Measurements from ENCODE around the gene CYP26A1. TPM values are rescaled to one million over a fixed set of nuclear protein-coding genes. Genes with fewer than 3 reads are reported as not detected.

The CYP26A1 gene
- total RNA-seq, 2 donors from 2014 or later, result 5.6 TPM; not detected in 1

DNA sequence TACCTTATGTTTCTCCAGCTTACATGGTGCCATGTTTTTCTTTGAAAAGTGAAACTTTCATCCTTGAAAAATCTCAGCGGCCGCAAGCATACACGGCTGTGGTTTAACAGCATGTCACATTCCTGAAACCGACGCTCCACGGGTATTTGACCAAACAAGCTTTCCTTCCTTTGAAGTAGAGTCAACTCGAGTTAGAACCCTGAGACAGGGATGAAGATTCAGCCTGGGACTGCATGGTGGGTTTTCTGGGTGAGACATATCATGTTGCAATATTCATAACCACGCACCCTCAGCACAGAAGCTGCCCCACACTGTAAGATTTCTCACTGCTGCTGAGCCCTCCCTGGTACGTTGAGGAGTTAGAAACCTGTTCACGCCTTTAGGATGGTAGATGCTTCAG, 8.1 kb downstream of the CYP26A1 start:
- Histone ChIP-seq H3K36me3 (replicated peaks in 1 of 2; ENCODE audit: insufficient read depth in 1 of 2, low read depth in 2 of 2) (no peaks in the 10 kb centered on the region), H3K4me1 (no peaks in the 10 kb centered on the region), H3K4me3 (no peak overlapping the region), H3K27me3 (no peaks in the 10 kb centered on the region), H3K9me3 (no peaks in the 10 kb centered on the region), H3K27ac (no peak overlapping the region)
- WGBS, 2 donors, result 46 to 47% methylated on average over 10 of the region's 10 CpGs
- ATAC-seq, result no peak
- no peak for DNase-seq
- TF ChIP-seq, protein P1, sequence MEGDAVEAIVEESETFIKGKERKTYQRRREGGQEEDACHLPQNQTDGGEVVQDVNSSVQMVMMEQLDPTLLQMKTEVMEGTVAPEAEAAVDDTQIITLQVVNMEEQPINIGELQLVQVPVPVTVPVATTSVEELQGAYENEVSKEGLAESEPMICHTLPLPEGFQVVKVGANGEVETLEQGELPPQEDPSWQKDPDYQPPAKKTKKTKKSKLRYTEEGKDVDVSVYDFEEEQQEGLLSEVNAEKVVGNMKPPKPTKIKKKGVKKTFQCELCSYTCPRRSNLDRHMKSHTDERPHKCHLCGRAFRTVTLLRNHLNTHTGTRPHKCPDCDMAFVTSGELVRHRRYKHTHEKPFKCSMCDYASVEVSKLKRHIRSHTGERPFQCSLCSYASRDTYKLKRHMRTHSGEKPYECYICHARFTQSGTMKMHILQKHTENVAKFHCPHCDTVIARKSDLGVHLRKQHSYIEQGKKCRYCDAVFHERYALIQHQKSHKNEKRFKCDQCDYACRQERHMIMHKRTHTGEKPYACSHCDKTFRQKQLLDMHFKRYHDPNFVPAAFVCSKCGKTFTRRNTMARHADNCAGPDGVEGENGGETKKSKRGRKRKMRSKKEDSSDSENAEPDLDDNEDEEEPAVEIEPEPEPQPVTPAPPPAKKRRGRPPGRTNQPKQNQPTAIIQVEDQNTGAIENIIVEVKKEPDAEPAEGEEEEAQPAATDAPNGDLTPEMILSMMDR (IDR thresholded peaks at IDR 0.05), result no peak
- no peak for TF ChIP-seq POLR2A (IDR thresholded peaks at IDR 0.05)
- intact Hi-C loops (cut with DNase I), result loop anchor here (10.0 kb wide), 1 partner anchor 203 kb away; no protein-coding TSS in a partner anchor

GRCh38 chr10:93083743-93084539, 10.2 kb downstream of the CYP26A1 start:
- intact Hi-C loops (cut with DNase I), result loop anchor here (10.0 kb wide), 1 partner anchor 201 kb away; no protein-coding TSS in a partner anchor
- ATAC-seq, result no peak
- no peak overlapping the region for H3K27ac ChIP-seq
- TF ChIP-seq, protein P1 (IDR thresholded peaks at IDR 0.05), result no peak
- TF ChIP-seq POLR2A (IDR thresholded peaks at IDR 0.05), result no peak
- no peaks in the 10 kb centered on the region for H3K27me3 ChIP-seq
- no peak for DNase-seq
- WGBS, 2 donors, result 79 to 87% methylated on average over 7 of the region's 7 CpGs
- H3K4me1 ChIP-seq, result no peaks in the 10 kb centered on the region
- H3K9me3 ChIP-seq, result no peaks in the 10 kb centered on the region
- H3K36me3 ChIP-seq (replicated peaks in 1 of 2; ENCODE audit: insufficient read depth in 1 of 2, low read depth in 2 of 2), result no peaks in the 10 kb centered on the region
- H3K4me3 ChIP-seq, result no peak overlapping the region

- no peaks in the 10 kb centered on the region for H3K36me3 ChIP-seq (replicated peaks in 1 of 2; ENCODE audit: insufficient read depth in 1 of 2, low read depth in 2 of 2)
- H3K4me1 ChIP-seq, result no peaks in the 10 kb centered on the region
- no peak overlapping the region for H3K4me3 ChIP-seq
- 50 to 55% methylated on average over 4 of the region's 4 CpGs for WGBS, 2 donors
- TF ChIP-seq, protein P1 (IDR thresholded peaks at IDR 0.05), result no peak
- no peak for ATAC-seq
- intact Hi-C loops (cut with DNase I), result loop anchor here (10.0 kb wide), 1 partner anchor 199 kb away; no protein-coding TSS in a partner anchor
- no peaks in the 10 kb centered on the region for H3K9me3 ChIP-seq
- no peaks in the 10 kb centered on the region for H3K27me3 ChIP-seq
- no peak overlapping the region for H3K27ac ChIP-seq
- DNase-seq, result no peak
Measured at GRCh38 chr10:93085272-93085859, 11.7 kb downstream of the CYP26A1 start.

GRCh38 chr10:93086289-93086688, 12.6 kb downstream of the CYP26A1 start:
- Histone ChIP-seq H3K4me1 (no peaks in the 10 kb centered on the region), H3K27ac (no peak overlapping the region), H3K27me3 (no peaks in the 10 kb centered on the region), H3K36me3 (replicated peaks in 1 of 2; ENCODE audit: insufficient read depth in 1 of 2, low read depth in 2 of 2) (no peaks in the 10 kb centered on the region), H3K9me3 (no peaks in the 10 kb centered on the region), H3K4me3 (no peak overlapping the region)
- DNase-seq (no peak), ATAC-seq (no peak)
- 78% methylated on average over 6 of the region's 6 CpGs for WGBS, 2 donors
- intact Hi-C loops (cut with DNase I), result loop anchor here (10.0 kb wide), 1 partner anchor 199 kb away; no protein-coding TSS in a partner anchor
- TF ChIP-seq POLR2A (IDR thresholded peaks at IDR 0.05), result no peak
- TF ChIP-seq, protein P1 (IDR thresholded peaks at IDR 0.05), result no peak
